Inferior parietal cortex (tissue), 1 donor: ENCODE data around the gene RALY.

Experiments
- DNase-seq: peaks from one replicate; pipeline ENCODE4 v3.0.0-alpha.2; 2016; ENCODE audit errors: extremely low spot score

The RALY gene

GRCh38 chr20:33993576-33994221 is at the start of gene RALY:
TSS of gene RALY (plus strand) at chr20:33993911. CDS start at chr20:34072075, 78,164 bp downstream.
- DNase-seq: no peak

DNA sequence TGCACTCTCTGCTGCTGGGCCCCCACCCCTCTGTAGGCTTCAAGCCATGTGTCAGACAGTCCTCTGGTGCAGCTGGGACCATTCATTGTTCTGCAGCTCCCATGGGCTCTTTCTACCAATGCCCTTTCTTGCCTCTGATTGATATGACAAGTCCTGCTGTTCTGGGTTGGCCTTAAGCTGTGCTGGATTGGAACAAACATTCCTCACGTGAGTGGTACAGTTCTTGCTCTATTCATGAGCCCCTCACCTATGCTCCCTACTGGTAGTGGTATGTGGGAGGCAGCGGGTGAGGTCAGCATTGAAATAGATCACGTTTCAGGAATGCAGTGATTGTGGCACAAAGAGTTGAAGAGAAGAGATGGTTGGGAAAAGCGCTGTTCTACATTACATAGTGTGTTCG is 48.8 kb upstream of the RALY start:
- DNase-seq: no peak

DNA sequence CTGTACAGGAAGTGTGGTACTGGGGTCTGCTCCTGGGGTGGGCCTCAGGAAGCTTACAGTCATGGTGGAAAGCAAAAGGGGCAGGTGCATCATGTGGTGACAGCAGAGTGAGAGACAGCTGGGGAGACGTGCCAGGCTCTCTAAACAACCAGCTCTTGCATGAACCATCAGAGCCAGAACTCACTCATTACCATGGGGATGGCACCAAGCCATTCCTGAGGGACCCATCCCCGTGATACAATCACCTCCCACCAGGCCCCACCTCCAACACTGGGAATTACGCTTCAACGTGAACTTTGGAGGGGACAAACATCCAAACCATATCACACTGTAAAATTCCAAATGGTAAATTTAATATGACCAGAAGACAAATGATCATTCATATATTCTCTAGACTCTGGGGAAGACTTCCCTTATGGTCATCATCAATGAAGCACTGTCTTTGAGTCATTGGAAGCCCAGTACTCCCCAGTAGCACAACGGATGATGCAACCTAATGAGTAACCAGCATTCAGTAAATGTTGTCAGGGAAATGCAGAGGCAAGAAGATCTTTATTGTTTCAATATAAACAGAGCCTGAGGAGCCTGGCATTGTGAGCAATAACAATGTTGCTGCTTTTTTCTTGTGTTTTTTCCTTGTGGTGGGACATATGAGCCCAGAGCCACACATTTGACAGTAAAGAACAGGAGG is 48.2 kb upstream of the RALY start:
- peak; percentile 74 for DNase-seq

GRCh38 chr20:33947709-33948295 is 45.9 kb upstream of the RALY start:
- DNase-seq: no peak

GRCh38 chr20:33948480-33948879 is 45.2 kb upstream of the RALY start:
- DNase-seq: no peak

DNA sequence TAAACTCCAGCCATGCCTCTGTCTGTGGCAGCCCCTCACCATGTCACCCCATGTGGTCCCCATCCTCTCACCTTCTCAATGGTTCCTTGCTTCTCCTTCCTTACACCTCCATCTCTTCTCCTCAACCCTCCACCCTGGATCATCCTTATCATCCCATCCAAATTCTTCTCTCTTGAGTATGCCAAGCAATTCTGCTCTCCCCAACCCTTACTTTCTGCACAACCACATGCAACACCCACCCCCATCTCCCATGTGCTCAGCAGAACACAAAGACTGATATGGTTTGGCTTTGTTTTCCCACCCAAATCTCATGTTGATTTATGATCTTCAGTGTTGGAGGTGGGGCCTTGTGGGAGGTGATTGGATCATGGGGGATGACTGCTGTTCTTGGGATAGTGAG is 42.5 kb upstream of the RALY start:
- DNase-seq: no peak

GRCh38 chr20:33954504-33954903 is 39.2 kb upstream of the RALY start:
- no peak for DNase-seq

DNA sequence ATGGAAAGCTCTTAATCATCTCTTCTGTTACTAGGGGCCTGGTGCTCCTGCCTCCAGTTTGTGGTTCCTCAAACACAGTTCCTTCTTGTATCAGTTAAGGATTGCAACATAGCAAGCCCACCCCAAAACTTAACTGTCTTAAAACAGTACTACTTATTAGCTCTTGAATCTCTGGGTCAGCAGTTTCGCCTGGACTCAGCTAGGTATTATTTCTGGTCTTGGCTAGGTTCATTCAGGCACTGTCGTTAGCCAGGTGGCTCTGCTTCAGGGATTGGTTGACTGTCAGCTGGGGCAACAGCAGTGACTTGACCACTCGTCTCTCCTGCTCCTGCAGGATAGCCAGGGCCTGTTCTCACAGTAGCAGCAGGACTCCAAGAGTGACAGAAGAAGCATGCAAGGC is 30.0 kb upstream of the RALY start:
- DNase-seq: no peak

- DNase-seq: no peak
Observed at GRCh38 chr20:33964441-33964840, 29.3 kb upstream of the RALY start.

DNA sequence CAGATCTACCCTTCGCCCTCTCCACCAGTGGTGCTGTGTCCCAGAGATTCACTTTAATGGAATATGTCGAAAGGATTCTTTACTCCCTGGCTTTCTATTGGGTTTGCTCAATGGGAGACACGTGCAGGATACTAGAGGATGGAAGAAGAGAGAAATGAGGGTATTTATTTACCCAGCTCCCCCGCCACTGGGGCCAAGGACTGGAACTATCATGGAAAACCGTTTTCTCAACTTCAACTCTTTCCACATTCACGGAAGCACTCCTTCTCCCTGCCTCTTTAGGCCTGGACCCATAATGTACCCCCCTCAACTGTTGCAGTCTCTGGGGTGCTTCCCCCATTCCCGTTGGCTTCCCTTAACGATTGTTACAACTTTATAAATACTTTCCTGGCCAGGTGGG is 26.6 kb upstream of the RALY start:
- no peak for DNase-seq

DNA sequence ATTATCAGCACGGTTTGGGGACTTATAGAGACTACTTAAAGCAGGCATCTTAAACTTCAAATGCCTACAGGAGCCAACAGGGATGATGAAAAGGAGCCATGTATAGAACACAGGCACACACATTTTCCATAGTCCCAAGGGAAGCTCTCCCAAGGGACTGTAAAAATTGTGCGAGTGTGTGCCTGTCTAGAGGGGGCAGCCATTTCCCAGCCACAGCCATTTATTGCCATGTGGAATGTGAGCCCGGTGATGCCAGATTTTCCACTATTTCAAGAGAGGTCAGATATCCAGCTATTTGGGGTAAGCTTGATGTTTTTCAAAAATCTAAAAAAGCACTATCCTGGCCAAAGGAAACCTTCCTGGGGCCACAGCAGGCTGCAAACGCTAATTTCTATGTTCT is 24.1 kb upstream of the RALY start:
- DNase-seq: no peak

DNA sequence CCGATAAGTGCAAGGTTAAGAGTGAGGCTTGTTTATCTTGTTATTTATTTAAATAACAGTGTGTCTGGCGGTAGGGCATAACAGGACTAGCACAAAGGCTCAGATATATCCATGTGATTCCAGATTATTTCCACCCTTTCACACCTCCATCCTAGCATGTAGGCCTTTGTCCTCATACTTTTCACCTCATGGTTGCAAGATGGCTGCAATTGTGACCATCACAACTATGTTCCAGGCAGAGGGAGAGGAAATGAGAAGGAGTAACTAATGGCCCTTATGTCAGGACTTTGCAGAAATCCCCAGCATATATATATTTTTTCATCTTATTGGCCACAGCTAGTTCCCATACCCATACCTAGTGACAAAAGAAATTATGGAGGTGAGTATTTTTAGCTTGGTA is 23.5 kb upstream of the RALY start:
- DNase-seq: no peak

- no peak for DNase-seq
Observed at GRCh38 chr20:33971147-33971975, 22.4 kb upstream of the RALY start.

GRCh38 chr20:33976959-33977358 is 16.8 kb upstream of the RALY start:
- DNase-seq: no peak

DNA sequence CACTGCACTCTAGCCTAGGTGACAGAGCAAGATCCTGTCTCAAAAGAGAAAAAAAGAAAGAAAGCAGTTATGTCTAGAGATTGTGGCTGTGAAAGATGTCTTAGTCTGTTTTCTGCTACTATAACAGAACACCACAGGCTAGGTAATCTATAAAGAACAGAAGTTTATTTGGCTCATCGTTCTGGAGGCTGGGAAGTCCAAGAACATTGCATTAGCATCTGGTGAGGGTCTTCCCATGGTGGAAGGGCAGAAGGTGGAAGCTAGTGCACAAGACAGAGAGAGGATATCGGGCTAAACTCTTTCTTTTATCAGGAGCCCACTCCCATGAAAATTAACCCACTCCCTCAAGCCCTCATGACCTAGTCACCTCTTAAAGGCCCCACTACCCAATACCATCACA is 16.2 kb upstream of the RALY start:
- DNase-seq: no peak

DNA sequence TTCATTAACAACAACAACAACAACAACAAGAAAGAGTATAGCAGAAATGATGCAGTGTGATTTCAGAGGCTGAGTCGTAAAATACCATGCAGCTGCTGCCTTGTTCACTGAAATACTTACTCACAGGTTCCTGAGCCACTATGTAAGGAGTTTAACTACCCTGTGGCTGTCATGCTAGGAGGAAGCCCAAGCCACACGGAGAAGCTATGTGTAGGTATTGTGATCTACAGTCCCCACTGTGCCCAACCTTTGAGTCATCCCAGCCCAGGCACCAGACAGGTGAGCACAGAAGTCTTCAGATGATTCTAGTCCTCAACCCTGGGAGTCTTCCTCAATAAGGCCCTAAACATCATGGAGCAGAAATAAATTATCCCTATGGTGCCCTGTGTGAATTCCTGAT is 14.6 kb upstream of the RALY start:
- DNase-seq: no peak

- DNase-seq: no peak
Observed at GRCh38 chr20:33981347-33981746, 12.4 kb upstream of the RALY start.

- no peak for DNase-seq
Observed at GRCh38 chr20:33981964-33982363, 11.7 kb upstream of the RALY start.

DNA sequence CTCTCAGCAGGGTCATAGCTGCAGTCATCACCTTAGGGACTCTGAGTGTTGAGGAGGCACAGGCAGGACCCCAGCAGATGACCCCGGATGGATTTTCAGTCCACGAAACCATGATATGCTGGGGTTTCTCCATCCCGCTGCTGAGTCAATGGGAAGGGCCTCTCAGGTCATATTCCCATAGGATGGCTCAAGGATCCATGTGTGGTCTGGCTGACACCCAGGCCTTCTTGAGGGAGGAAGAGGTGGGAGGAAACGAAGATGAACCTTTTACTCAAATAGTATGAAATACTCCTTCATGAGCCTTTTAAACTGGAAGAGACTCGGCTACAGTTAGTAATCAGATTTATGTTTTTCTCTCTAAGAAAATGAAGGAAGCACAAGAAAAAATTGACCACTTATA is 10.3 kb upstream of the RALY start:
- DNase-seq: no peak

- DNase-seq: no peak
Observed at GRCh38 chr20:33984182-33984719, 9.5 kb upstream of the RALY start.

GRCh38 chr20:33985280-33985679 is 8.4 kb upstream of the RALY start:
- DNase-seq: no peak

- no peak for DNase-seq
Observed at GRCh38 chr20:33985830-33986229, 7.9 kb upstream of the RALY start.
